HepG2 (cell line): ENCODE results near the gene AVPR2. TPM values are rescaled to one million over a fixed set of nuclear protein-coding genes. Genes with fewer than 3 reads are reported as not detected.

ENCODE experiments used
- EP300 ChIP-seq, 3 experiments: sonication (generic) in 1 of 3; formaldehyde crosslinking in 1 of 3; IDR thresholded peaks; 2 replicates each; pipeline versions ENCODE4 v1.5.1 to v1.6.1; 2011 to 2020; ENCODE audit warnings: low read depth in 2 of 3, low read length in 2 of 3, borderline replicate concordance in 1 of 3, improper control_type of control experiment in 1 of 3, mild to moderate bottlenecking in 1 of 3, missing genetic modification reagents in 1 of 3, moderate library complexity in 1 of 3
- FOXK1 ChIP-seq: sonication (generic); formaldehyde crosslinking; IDR thresholded peaks from 2 replicates; pipeline ENCODE4 v1.4.0; 2020; ENCODE audit warnings: low read depth, missing genetic modification reagents, borderline replicate concordance
- MAFG ChIP-seq: sonication (generic); formaldehyde crosslinking; IDR thresholded peaks from 2 replicates; pipeline ENCODE4 v1.5.1; 2020; ENCODE audit warnings: mild to moderate bottlenecking, missing genetic modification reagents
- MYNN ChIP-seq: sonication (generic); formaldehyde crosslinking; IDR thresholded peaks from 2 replicates; pipeline ENCODE4 v1.4.0; 2020; ENCODE audit warnings: mild to moderate bottlenecking, low read depth, missing genetic modification reagents
- ZBTB40 ChIP-seq, 2 experiments: fragments of 450-650 bp in 1 of 2; sonication (generic) in 1 of 2; formaldehyde crosslinking in 1 of 2; IDR thresholded peaks; 2 replicates each; pipeline versions ENCODE4 v1.6.1 to v1.8.0; 2016 to 2022; ENCODE audit warnings: antibody characterized with exemption in 1 of 2, mild to moderate bottlenecking in 1 of 2, missing genetic modification reagents in 1 of 2
- ZNF562 ChIP-seq: sonication (generic); formaldehyde crosslinking; IDR thresholded peaks from 2 replicates; pipeline ENCODE4 v1.8.0; 2022; ENCODE audit warnings: missing genetic modification reagents, borderline replicate concordance
- ZNF737 ChIP-seq: sonication (generic); formaldehyde crosslinking; IDR thresholded peaks from 2 replicates; pipeline ENCODE4 v1.5.0; 2020; ENCODE audit warnings: missing genetic modification reagents, mild to moderate bottlenecking, borderline replicate concordance
- polyA plus RNA-seq, 8 experiments: library from polyadenylated mRNA; depleted of rRNA in 3 of 8; stranded (reverse) in 7 of 8; unstranded in 1 of 8; fragments of >200 nt; fragmentation: Illumina TruSeq in 4 of 8; extraction: Trizol in 4 of 8; gene quantifications; 2 replicates each; pipeline versions ENCODE4 v1.2.1 to v1.2.3, GENCODE V29; 2011 to 2016; ENCODE audit warnings: low read depth in 4 of 8, missing spikeins in 1 of 8, mixed read lengths in 1 of 8; ENCODE audit not compliant: insufficient read depth in 1 of 8
- total RNA-seq, 5 experiments: library from RNA; depleted of rRNA; stranded (reverse); fragments of >200 nt; fragmentation: Illumina TruSeq; extraction: Trizol; gene quantifications; 2 replicates each; pipeline ENCODE4 v1.2.3, GENCODE V29; 2016; ENCODE audit warnings: low read depth in 1 of 5
- TF ChIP-seq, protein P1 (sequence below): sonication (generic); formaldehyde crosslinking; IDR thresholded peaks from 2 replicates; pipeline ENCODE4 v1.5.1; 2020; ENCODE audit warnings: mild to moderate bottlenecking, missing genetic modification reagents, borderline replicate concordance

Gene AVPR2
- total and polyA plus RNA-seq, 2 of the 13 experiments (the other 11 are each of a cell fraction or from before 2014, with no cell fraction given): not detected

- TF ChIP-seq ZBTB40 (IDR thresholded peaks at IDR 0.05): no peak
- TF ChIP-seq ZBTB40 (CRISPR knock-in tag; IDR thresholded peaks at IDR 0.05): no peak
- no peak for TF ChIP-seq MYNN
- TF ChIP-seq, protein P1, sequence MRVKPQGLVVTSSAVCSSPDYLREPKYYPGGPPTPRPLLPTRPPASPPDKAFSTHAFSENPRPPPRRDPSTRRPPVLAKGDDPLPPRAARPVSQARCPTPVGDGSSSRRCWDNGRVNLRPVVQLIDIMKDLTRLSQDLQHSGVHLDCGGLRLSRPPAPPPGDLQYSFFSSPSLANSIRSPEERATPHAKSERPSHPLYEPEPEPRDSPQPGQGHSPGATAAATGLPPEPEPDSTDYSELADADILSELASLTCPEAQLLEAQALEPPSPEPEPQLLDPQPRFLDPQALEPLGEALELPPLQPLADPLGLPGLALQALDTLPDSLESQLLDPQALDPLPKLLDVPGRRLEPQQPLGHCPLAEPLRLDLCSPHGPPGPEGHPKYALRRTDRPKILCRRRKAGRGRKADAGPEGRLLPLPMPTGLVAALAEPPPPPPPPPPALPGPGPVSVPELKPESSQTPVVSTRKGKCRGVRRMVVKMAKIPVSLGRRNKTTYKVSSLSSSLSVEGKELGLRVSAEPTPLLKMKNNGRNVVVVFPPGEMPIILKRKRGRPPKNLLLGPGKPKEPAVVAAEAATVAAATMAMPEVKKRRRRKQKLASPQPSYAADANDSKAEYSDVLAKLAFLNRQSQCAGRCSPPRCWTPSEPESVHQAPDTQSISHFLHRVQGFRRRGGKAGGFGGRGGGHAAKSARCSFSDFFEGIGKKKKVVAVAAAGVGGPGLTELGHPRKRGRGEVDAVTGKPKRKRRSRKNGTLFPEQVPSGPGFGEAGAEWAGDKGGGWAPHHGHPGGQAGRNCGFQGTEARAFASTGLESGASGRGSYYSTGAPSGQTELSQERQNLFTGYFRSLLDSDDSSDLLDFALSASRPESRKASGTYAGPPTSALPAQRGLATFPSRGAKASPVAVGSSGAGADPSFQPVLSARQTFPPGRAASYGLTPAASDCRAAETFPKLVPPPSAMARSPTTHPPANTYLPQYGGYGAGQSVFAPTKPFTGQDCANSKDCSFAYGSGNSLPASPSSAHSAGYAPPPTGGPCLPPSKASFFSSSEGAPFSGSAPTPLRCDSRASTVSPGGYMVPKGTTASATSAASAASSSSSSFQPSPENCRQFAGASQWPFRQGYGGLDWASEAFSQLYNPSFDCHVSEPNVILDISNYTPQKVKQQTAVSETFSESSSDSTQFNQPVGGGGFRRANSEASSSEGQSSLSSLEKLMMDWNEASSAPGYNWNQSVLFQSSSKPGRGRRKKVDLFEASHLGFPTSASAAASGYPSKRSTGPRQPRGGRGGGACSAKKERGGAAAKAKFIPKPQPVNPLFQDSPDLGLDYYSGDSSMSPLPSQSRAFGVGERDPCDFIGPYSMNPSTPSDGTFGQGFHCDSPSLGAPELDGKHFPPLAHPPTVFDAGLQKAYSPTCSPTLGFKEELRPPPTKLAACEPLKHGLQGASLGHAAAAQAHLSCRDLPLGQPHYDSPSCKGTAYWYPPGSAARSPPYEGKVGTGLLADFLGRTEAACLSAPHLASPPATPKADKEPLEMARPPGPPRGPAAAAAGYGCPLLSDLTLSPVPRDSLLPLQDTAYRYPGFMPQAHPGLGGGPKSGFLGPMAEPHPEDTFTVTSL (CRISPR knock-in tag): no peak
- no peak for TF ChIP-seq EP300 (IDR thresholded peaks at IDR 0.05; ENCODE audit: low read depth in 2 of 2, low read length in 2 of 2)
- TF ChIP-seq EP300 (CRISPR knock-in tag; IDR thresholded peaks at IDR 0.05; ENCODE audit: borderline replicate concordance): no peak
- TF ChIP-seq MAFG (CRISPR knock-in tag): no peak
- no peak for TF ChIP-seq ZNF737 (CRISPR knock-in tag)
- TF ChIP-seq ZNF562 (CRISPR knock-in tag): no peak
- TF ChIP-seq FOXK1 (CRISPR knock-in tag): no peak
Observed at GRCh38 chrX:153932220-153932915, 27.9 kb downstream of the AVPR2 start (continued).
